ENCODE data around the gene ADAMTS15.

ADAMTS15 gene

GRCh38 chr11:130486391-130486836 is 38.0 kb downstream of the ADAMTS15 start:
- no peaks in the 10 kb centered on the region for H3K36me3 ChIP-seq
- 0 out of 2 replicates have a peak, but pooled peaks cover 5% of the 10 kb centered on the region for H3K4me1 ChIP-seq
- H3K27me3 ChIP-seq, result no peaks in the 10 kb centered on the region
- no peak for TF ChIP-seq Cebpa-rat (IDR thresholded peaks at IDR 0.05)
- no peaks in the 10 kb centered on the region for H3K9me3 ChIP-seq
- H3K4me3 ChIP-seq, result no peak overlapping the region
- H3K4me2 ChIP-seq, result no peak overlapping the region
- no peaks in the 10 kb centered on the region for H4K20me1 ChIP-seq
- H3K9ac ChIP-seq, result no peak overlapping the region
- no peak overlapping the region for H3K27ac ChIP-seq

- H3K36me3 ChIP-seq, result no peaks in the 10 kb centered on the region
- no peak for TF ChIP-seq Cebpa-rat (IDR thresholded peaks at IDR 0.05)
Measured at GRCh38 chr11:130486987-130487923, 38.8 kb downstream of the ADAMTS15 start.

GRCh38 chr11:130487924-130488815 is 39.7 kb downstream of the ADAMTS15 start:
- TF ChIP-seq Cebpa-rat (IDR thresholded peaks at IDR 0.05), result no peak
- Histone ChIP-seq H3K9ac (no peak overlapping the region), H3K4me3 (no peak overlapping the region), H3K36me3 (no peaks in the 10 kb centered on the region), H3K4me2 (no peak overlapping the region), H3K27me3 (no peaks in the 10 kb centered on the region), H4K20me1 (no peaks in the 10 kb centered on the region), H3K4me1 (0 out of 2 replicates have a peak, but pooled peaks cover 5% of the 10 kb centered on the region), H3K9me3 (no peaks in the 10 kb centered on the region), H3K27ac (no peak overlapping the region)

More at GRCh38 chr11:130486987-130487923, 38.8 kb downstream of the ADAMTS15 start:
- no peaks in the 10 kb centered on the region for H4K20me1 ChIP-seq
- no peak overlapping the region for H3K27ac ChIP-seq
- no peak overlapping the region for H3K9ac ChIP-seq
- 0 out of 2 replicates have a peak, but pooled peaks cover 5% of the 10 kb centered on the region for H3K4me1 ChIP-seq
- no peak overlapping the region for H3K4me3 ChIP-seq
- H3K4me2 ChIP-seq, result no peak overlapping the region
- H3K9me3 ChIP-seq, result no peaks in the 10 kb centered on the region
- H3K27me3 ChIP-seq, result no peaks in the 10 kb centered on the region

GRCh38 chr11:130488848-130489584 is 40.6 kb downstream of the ADAMTS15 start:
- H3K27ac ChIP-seq, result no peak overlapping the region
- no peak for TF ChIP-seq Cebpa-rat (IDR thresholded peaks at IDR 0.05)
- H3K9me3 ChIP-seq, result no peaks in the 10 kb centered on the region
- no peaks in the 10 kb centered on the region for H3K36me3 ChIP-seq
- no peak overlapping the region for H3K4me3 ChIP-seq
- no peaks in the 10 kb centered on the region for H3K27me3 ChIP-seq
- no peaks in the 10 kb centered on the region for H4K20me1 ChIP-seq
- H3K4me1 ChIP-seq, result 0 out of 2 replicates have a peak, but pooled peaks cover 5% of the 10 kb centered on the region
- no peak overlapping the region for H3K9ac ChIP-seq
- H3K4me2 ChIP-seq, result no peak overlapping the region

GRCh38 chr11:130489716-130490115 is 41.3 kb downstream of the ADAMTS15 start:
- H3K9me3 ChIP-seq, result no peaks in the 10 kb centered on the region
- no peak overlapping the region for H3K4me3 ChIP-seq
- no peak overlapping the region for H3K9ac ChIP-seq
- no peak for TF ChIP-seq Cebpa-rat (IDR thresholded peaks at IDR 0.05)
- H4K20me1 ChIP-seq, result no peaks in the 10 kb centered on the region
- no peak overlapping the region for H3K4me2 ChIP-seq
- no peaks in the 10 kb centered on the region for H3K36me3 ChIP-seq
- H3K27ac ChIP-seq, result no peak overlapping the region
- 0 out of 2 replicates have a peak, but pooled peaks cover 5% of the 10 kb centered on the region for H3K4me1 ChIP-seq
- H3K27me3 ChIP-seq, result no peaks in the 10 kb centered on the region

GRCh38 chr11:130490682-130491449 is 42.4 kb downstream of the ADAMTS15 start:
- Histone ChIP-seq H4K20me1 (no peaks in the 10 kb centered on the region), H3K4me2 (no peak overlapping the region), H3K4me3 (no peak overlapping the region), H3K36me3 (no peaks in the 10 kb centered on the region), H3K27me3 (no peaks in the 10 kb centered on the region), H3K9ac (no peak overlapping the region), H3K27ac (no peak overlapping the region), H3K9me3 (no peaks in the 10 kb centered on the region), H3K4me1 (0 out of 2 replicates have a peak, but pooled peaks cover 5% of the 10 kb centered on the region)
- TF ChIP-seq Cebpa-rat (IDR thresholded peaks at IDR 0.05), result no peak

- no peak overlapping the region for H3K27ac ChIP-seq
- TF ChIP-seq Cebpa-rat (IDR thresholded peaks at IDR 0.05), result no peak
- H3K4me1 ChIP-seq, result no peaks in the 10 kb centered on the region
- H3K36me3 ChIP-seq, result no peaks in the 10 kb centered on the region
- no peak overlapping the region for H3K4me2 ChIP-seq
- no peak overlapping the region for H3K9ac ChIP-seq
- H3K27me3 ChIP-seq, result no peaks in the 10 kb centered on the region
- peaks cover 9% of the 10 kb centered on the region; the same call in 1 of the 2 replicates for H3K9me3 ChIP-seq
- no peaks in the 10 kb centered on the region for H4K20me1 ChIP-seq
- no peak overlapping the region for H3K4me3 ChIP-seq
Measured at GRCh38 chr11:130498181-130498580, 49.7 kb downstream of the ADAMTS15 start.

GRCh38 chr11:130499828-130500227 is 51.4 kb downstream of the ADAMTS15 start:
- no peak overlapping the region for H3K27ac ChIP-seq
- H3K4me1 ChIP-seq, result no peaks in the 10 kb centered on the region
- no peaks in the 10 kb centered on the region for H4K20me1 ChIP-seq
- H3K9ac ChIP-seq, result no peak overlapping the region
- no peaks in the 10 kb centered on the region for H3K36me3 ChIP-seq
- H3K9me3 ChIP-seq, result peaks cover 15% of the 10 kb centered on the region
- no peak for TF ChIP-seq Cebpa-rat (IDR thresholded peaks at IDR 0.05)
- no peak overlapping the region for H3K4me2 ChIP-seq
- no peak overlapping the region for H3K4me3 ChIP-seq
- H3K27me3 ChIP-seq, result no peaks in the 10 kb centered on the region
